DND-41 (cell line): Measurements from ENCODE around the gene C17orf58.
"Not testable (repeated sequence)": the region's sequence is repeated elsewhere in the genome, so short reads cannot be mapped to it uniquely, and the experiment has no call there.

Source experiments
- ATAC-seq: fragments of 200-7000 bp; cut with Tn5 transposase; 3 replicates; pipeline ENCODE4 v1.9.1; 2021; ENCODE audit warnings: low read depth; ENCODE audit not compliant: insufficient read depth
- DNase-seq: peaks from one replicate; pipeline ENCODE4 v3.0.0-alpha.2; 2020
- H2AFZ ChIP-seq: 2 replicates; pipeline ENCODE4 v1.6.0; 2012; ENCODE audit warnings: low read depth, low read length
- H3K27ac ChIP-seq: 2 replicates; pipeline ENCODE4 v1.5.1; 2012; ENCODE audit warnings: low read length, inconsistent platforms
- H3K27me3 ChIP-seq: fragments of 200-600 bp; sonication (generic); 2 replicates; pipeline ENCODE4 v1.6.0; 2012; ENCODE audit warnings: low read length, mild to moderate bottlenecking, inconsistent platforms; ENCODE audit not compliant: insufficient read depth, poor library complexity
- H3K36me3 ChIP-seq: 2 replicates; pipeline ENCODE4 v1.5.1; 2012; ENCODE audit warnings: low read length, inconsistent platforms; ENCODE audit not compliant: insufficient read depth
- H3K4me1 ChIP-seq: 2 replicates; pipeline ENCODE4 v1.5.1; 2012; ENCODE audit warnings: mild to moderate bottlenecking, low read length; ENCODE audit not compliant: insufficient read depth
- H3K4me2 ChIP-seq: 2 replicates; pipeline ENCODE4 v1.6.0; 2012; ENCODE audit warnings: mild to moderate bottlenecking, moderate library complexity, low read length, inconsistent platforms; ENCODE audit not compliant: insufficient read depth
- H3K4me3 ChIP-seq, 2 experiments: fragments of 200-600 bp in 1 of 2; shearing (Covaris generic) in 1 of 2; 2 replicates each; pipeline ENCODE4 v1.5.1; 2012 to 2016; ENCODE audit warnings: inconsistent platforms in 2 of 2, low read length in 2 of 2, mild to moderate bottlenecking in 2 of 2, low read depth in 1 of 2, moderate library complexity in 1 of 2
- H3K79me2 ChIP-seq: 2 replicates; pipeline ENCODE4 v1.6.0; 2012; ENCODE audit warnings: low read length, inconsistent platforms; ENCODE audit not compliant: insufficient read depth
- H3K9ac ChIP-seq: 2 replicates; pipeline ENCODE4 v1.6.0; 2012; ENCODE audit warnings: low read depth, mild to moderate bottlenecking, inconsistent platforms, low read length, moderate library complexity
- H3K9me3 ChIP-seq: 2 replicates; pipeline ENCODE4 v1.5.1; 2012; ENCODE audit warnings: low read length, moderate library complexity, mild to moderate bottlenecking, inconsistent platforms; ENCODE audit not compliant: insufficient read depth, severe bottlenecking
- H4K20me1 ChIP-seq: 2 replicates; pipeline ENCODE4 v1.6.0; 2012; ENCODE audit warnings: low read length; ENCODE audit not compliant: insufficient read depth
- EZH2 ChIP-seq: IDR thresholded peaks from 3 replicates; pipeline ENCODE4 v1.6.1; 2012; ENCODE audit warnings: borderline replicate concordance, low read depth, mild to moderate bottlenecking, moderate library complexity, low read length, inconsistent platforms; ENCODE audit not compliant: severe bottlenecking
- TF ChIP-seq, protein P1 (sequence below): IDR thresholded peaks from 2 replicates; pipeline ENCODE4 v1.5.1; 2012; ENCODE audit warnings: borderline replicate concordance, low read length, moderate library complexity, mild to moderate bottlenecking; ENCODE audit not compliant: poor library complexity, severe bottlenecking; ENCODE audit errors: extremely low read depth

The C17orf58 gene

GRCh38 chr17:68029512-68030215 lies 33.4 kb upstream of the C17orf58 start:
- H3K9ac ChIP-seq, result no peak overlapping the region
- peaks cover 7% of the 10 kb centered on the region for H3K4me1 ChIP-seq
- TF ChIP-seq, protein P1, sequence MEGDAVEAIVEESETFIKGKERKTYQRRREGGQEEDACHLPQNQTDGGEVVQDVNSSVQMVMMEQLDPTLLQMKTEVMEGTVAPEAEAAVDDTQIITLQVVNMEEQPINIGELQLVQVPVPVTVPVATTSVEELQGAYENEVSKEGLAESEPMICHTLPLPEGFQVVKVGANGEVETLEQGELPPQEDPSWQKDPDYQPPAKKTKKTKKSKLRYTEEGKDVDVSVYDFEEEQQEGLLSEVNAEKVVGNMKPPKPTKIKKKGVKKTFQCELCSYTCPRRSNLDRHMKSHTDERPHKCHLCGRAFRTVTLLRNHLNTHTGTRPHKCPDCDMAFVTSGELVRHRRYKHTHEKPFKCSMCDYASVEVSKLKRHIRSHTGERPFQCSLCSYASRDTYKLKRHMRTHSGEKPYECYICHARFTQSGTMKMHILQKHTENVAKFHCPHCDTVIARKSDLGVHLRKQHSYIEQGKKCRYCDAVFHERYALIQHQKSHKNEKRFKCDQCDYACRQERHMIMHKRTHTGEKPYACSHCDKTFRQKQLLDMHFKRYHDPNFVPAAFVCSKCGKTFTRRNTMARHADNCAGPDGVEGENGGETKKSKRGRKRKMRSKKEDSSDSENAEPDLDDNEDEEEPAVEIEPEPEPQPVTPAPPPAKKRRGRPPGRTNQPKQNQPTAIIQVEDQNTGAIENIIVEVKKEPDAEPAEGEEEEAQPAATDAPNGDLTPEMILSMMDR, result no peak
- TF ChIP-seq EZH2, result no peak
- H3K79me2 ChIP-seq, result no peaks in the 10 kb centered on the region
- ATAC-seq (no peak), DNase-seq (no peak)
- no peak overlapping the region for H3K4me3 ChIP-seq
- H3K27me3 ChIP-seq, result no peaks in the 10 kb centered on the region
- H2AFZ ChIP-seq, result peak overlapping the region; percentile 36
- H3K36me3 ChIP-seq, result no peaks in the 10 kb centered on the region
- H4K20me1 ChIP-seq, result no peaks in the 10 kb centered on the region
- H3K9me3 ChIP-seq, result no peaks in the 10 kb centered on the region
- no peak overlapping the region for H3K4me2 ChIP-seq
- no peak overlapping the region for H3K27ac ChIP-seq

DNA sequence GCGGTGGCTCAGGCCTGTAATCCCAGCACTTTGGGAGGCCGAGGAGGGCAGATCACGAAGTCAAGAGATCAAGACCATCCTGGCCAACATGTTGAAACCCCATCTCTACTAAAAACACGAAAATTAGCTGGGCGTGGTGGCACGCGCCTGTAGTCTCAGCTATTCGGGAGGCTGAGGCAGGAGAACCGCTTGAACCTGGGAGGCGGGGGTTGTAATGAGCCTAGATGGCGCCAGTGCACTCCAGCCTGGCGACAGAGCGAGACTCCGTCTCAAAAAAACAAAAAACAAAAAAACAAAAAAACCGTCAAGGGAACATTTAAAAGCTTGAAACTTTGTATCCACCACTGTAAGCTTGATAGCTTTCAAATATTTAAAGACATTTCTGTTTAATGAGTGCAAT lies 26.3 kb upstream of the C17orf58 start:
- DNase-seq, H3K4me2 ChIP-seq, H3K27ac ChIP-seq, H3K79me2 ChIP-seq, H3K9me3 ChIP-seq, H2AFZ ChIP-seq, H4K20me1 ChIP-seq, H3K27me3 ChIP-seq, ATAC-seq, H3K9ac ChIP-seq, H3K4me3 ChIP-seq, H3K36me3 ChIP-seq: not testable (repeated sequence)
- TF ChIP-seq, protein P1, result peak; percentile 25
- H3K4me1 ChIP-seq, result peaks cover 15% of the 10 kb centered on the region

DNA sequence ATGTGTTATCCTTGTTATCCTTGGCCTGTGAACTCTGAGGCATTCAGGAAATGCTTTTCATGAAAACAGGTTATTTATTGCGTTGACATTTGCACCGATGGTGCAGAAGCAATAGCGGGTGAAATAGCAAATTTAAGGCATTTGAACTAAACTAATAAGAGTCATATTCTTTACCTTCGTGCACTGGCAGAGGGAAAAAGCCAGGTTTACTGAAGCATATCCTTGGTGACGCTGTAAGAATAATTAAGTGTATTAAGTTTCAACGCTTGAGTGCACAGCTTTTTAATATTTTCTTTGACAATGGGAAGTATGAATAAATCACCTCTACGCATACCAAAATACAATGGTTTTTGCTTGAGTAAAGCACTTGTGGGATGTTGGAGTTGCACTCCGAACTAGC lies 25.7 kb upstream of the C17orf58 start:
- Histone ChIP-seq H4K20me1 (no peaks in the 10 kb centered on the region), H3K9ac (no peak overlapping the region), H3K4me1 (peaks cover 15% of the 10 kb centered on the region), H3K9me3 (no peaks in the 10 kb centered on the region), H3K27me3 (no peaks in the 10 kb centered on the region), H3K27ac (no peak overlapping the region), H3K4me3 (no peak overlapping the region), H3K4me2 (no peak overlapping the region), H3K79me2 (no peaks in the 10 kb centered on the region), H3K36me3 (no peaks in the 10 kb centered on the region), H2AFZ (no peak overlapping the region)
- TF ChIP-seq, protein P1, result no peak
- TF ChIP-seq EZH2, result no peak
- ATAC-seq (no peak), DNase-seq (no peak)

GRCh38 chr17:68020791-68021190 lies 24.5 kb upstream of the C17orf58 start:
- H3K4me2 ChIP-seq, result peak overlapping the region; percentile 68
- H3K4me1 ChIP-seq, result peaks cover 15% of the 10 kb centered on the region
- H3K36me3 ChIP-seq, H4K20me1 ChIP-seq, H3K79me2 ChIP-seq, H3K27me3 ChIP-seq, DNase-seq, ATAC-seq, H3K9me3 ChIP-seq: not testable (repeated sequence)
- peak overlapping the region; percentile 83 for H2AFZ ChIP-seq
- H3K4me3 ChIP-seq, result peak overlapping the region; percentile 54 to 65; a peak in 3 of 4 replicates
- H3K9ac ChIP-seq, result peak overlapping the region; percentile 79
- H3K27ac ChIP-seq, result peak overlapping the region; percentile 84
